Hepatocyte (in vitro differentiated cells): ENCODE measurements around the gene INVS. TPM values are rescaled to one million over a fixed set of nuclear protein-coding genes. Genes with fewer than 3 reads are reported as not detected.

ENCODE experiments used
- DNase-seq: peaks from one replicate; pipeline ENCODE4 v3.0.0-alpha.2; 2016; ENCODE audit warnings: low spot score
- H2AFZ ChIP-seq: fragments of 200-600 bp; sonication (generic); 2 replicates; pipeline ENCODE4 v1.6.0; 2016; ENCODE audit warnings: antibody characterized with exemption, mild to moderate bottlenecking
- H3K27ac ChIP-seq: fragments of 200-600 bp; sonication (generic); 2 replicates; pipeline ENCODE4 v1.5.1; 2016; ENCODE audit warnings: mild to moderate bottlenecking
- H3K27me3 ChIP-seq: fragments of 200-600 bp; sonication (generic); 2 replicates; pipeline ENCODE4 v1.6.1; 2016
- H3K36me3 ChIP-seq: fragments of 200-600 bp; sonication (generic); replicated peaks from 2 replicates; pipeline ENCODE4 v1.5.1; 2016; ENCODE audit warnings: low read depth; ENCODE audit not compliant: insufficient read depth
- H3K4me1 ChIP-seq: fragments of 200-600 bp; sonication (generic); 2 replicates; pipeline ENCODE4 v1.5.1; 2016; ENCODE audit warnings: mild to moderate bottlenecking, moderate library complexity; ENCODE audit not compliant: insufficient read depth
- H3K4me2 ChIP-seq: fragments of 200-600 bp; sonication (generic); 2 replicates; pipeline ENCODE4 v1.6.0; 2016
- H3K4me3 ChIP-seq: fragments of 200-600 bp; sonication (generic); 2 replicates; pipeline ENCODE4 v1.5.1; 2016; ENCODE audit warnings: mild to moderate bottlenecking
- H3K79me2 ChIP-seq: fragments of 200-600 bp; sonication (generic); 2 replicates; pipeline ENCODE4 v1.6.0; 2017; ENCODE audit warnings: mild to moderate bottlenecking
- H3K9me2 ChIP-seq: fragments of 200-600 bp; sonication (generic); replicated peaks from 2 replicates; pipeline ENCODE4 v1.6.0; 2017; ENCODE audit warnings: mild to moderate bottlenecking; ENCODE audit not compliant: insufficient read depth
- H3K9me3 ChIP-seq: fragments of 200-600 bp; sonication (generic); 2 replicates; pipeline ENCODE4 v1.5.1; 2016; ENCODE audit warnings: low read depth, mild to moderate bottlenecking
- H4K20me1 ChIP-seq: fragments of 200-600 bp; sonication (generic); 2 replicates; pipeline ENCODE4 v1.6.0; 2016; ENCODE audit warnings: mild to moderate bottlenecking; ENCODE audit not compliant: insufficient read depth, poor library complexity, severe bottlenecking
- CTCF ChIP-seq: fragments of 200-600 bp; sonication (generic); IDR thresholded peaks from 2 replicates; pipeline ENCODE4 v1.5.1; 2016; ENCODE audit warnings: antibody characterized with exemption, mild to moderate bottlenecking; ENCODE audit not compliant: poor library complexity
- EZH2 ChIP-seq: fragments of 200-600 bp; sonication (generic); IDR thresholded peaks from 2 replicates; pipeline ENCODE4 v1.6.1; 2016; ENCODE audit warnings: antibody characterized with exemption, mild to moderate bottlenecking, borderline replicate concordance
- EZH2phosphoT487 ChIP-seq: fragments of 200-600 bp; sonication (generic); IDR thresholded peaks from one replicate; pipeline ENCODE4 v1.6.1; 2018; ENCODE audit warnings: antibody characterized with exemption, mild to moderate bottlenecking, low read depth, moderate library complexity; ENCODE audit not compliant: unreplicated experiment, severe bottlenecking
- WGBS: methylation state at CpG from one replicate; pipeline ENCODE4 v1.1.6; 2016; ENCODE audit warnings: low lambda C conversion rate; ENCODE audit errors: missing lambda C conversion rate; 5-methylcytosine and 5-hydroxymethylcytosine counted together
- polyA plus RNA-seq: library from polyadenylated mRNA; unstranded; fragments of >200 nt; fragmentation: Nextera tagmentation; extraction: Ambion mirVana; gene quantifications from 2 replicates; pipeline ENCODE4 v1.2.1, GENCODE V29; 2016
- total RNA-seq: library from RNA; depleted of rRNA; stranded (reverse); fragments of >200 nt; gene quantifications from 2 replicates; pipeline ENCODE4 v1.2.3, GENCODE V29; 2014

Gene INVS
- total and polyA plus RNA-seq, 2 experiments from 2014 or later = 10.1 to 26.5 TPM

GRCh38 chr9:100117316-100117715, 18.3 kb downstream of the INVS start:
- TF ChIP-seq EZH2phosphoT487 (no peak), EZH2 (no peak), CTCF (no peak)
- WGBS = 97% methylated on average over 7 of the region's 25 CpGs

GRCh38 chr9:100120286-100120685, 21.2 kb downstream of the INVS start:
- TF ChIP-seq EZH2phosphoT487 = no peak
- no peak for TF ChIP-seq CTCF
- TF ChIP-seq EZH2 = no peak
- no peak for DNase-seq
- no peak overlapping the region for H3K27ac ChIP-seq
- H3K9me3 ChIP-seq = no peaks in the 10 kb centered on the region
- H2AFZ ChIP-seq = no peak overlapping the region
- H3K9me2 ChIP-seq = no peaks in the 10 kb centered on the region
- H3K79me2 ChIP-seq = peaks cover 20% of the 10 kb centered on the region
- H3K4me2 ChIP-seq = no peak overlapping the region
- 95% methylated on average over 2 of the region's 2 CpGs for WGBS
- no peaks in the 10 kb centered on the region for H4K20me1 ChIP-seq
- H3K36me3 ChIP-seq = no peaks in the 10 kb centered on the region
- no peaks in the 10 kb centered on the region for H3K4me1 ChIP-seq
- no peaks in the 10 kb centered on the region for H3K27me3 ChIP-seq
- no peak overlapping the region for H3K4me3 ChIP-seq

More at GRCh38 chr9:100117316-100117715, 18.3 kb downstream of the INVS start:
- Histone ChIP-seq H2AFZ (no peak overlapping the region), H4K20me1 (no peaks in the 10 kb centered on the region), H3K4me2 (no peak overlapping the region), H3K36me3 (no peaks in the 10 kb centered on the region), H3K27me3 (no peaks in the 10 kb centered on the region), H3K79me2 (peaks cover 8% of the 10 kb centered on the region), H3K9me2 (no peaks in the 10 kb centered on the region), H3K27ac (no peak overlapping the region), H3K4me1 (no peaks in the 10 kb centered on the region), H3K4me3 (no peak overlapping the region), H3K9me3 (no peaks in the 10 kb centered on the region)
- DNase-seq = no peak

GRCh38 chr9:100125236-100125635, 26.2 kb downstream of the INVS start:
- no peaks in the 10 kb centered on the region for H3K9me3 ChIP-seq
- WGBS = 87% methylated on average over 2 of the region's 2 CpGs

More at GRCh38 chr9:100125236-100125635, 26.2 kb downstream of the INVS start:
- DNase-seq = no peak
- Histone ChIP-seq H3K27ac (no peak overlapping the region), H3K4me3 (no peak overlapping the region), H3K36me3 (no peaks in the 10 kb centered on the region), H4K20me1 (no peaks in the 10 kb centered on the region), H2AFZ (no peak overlapping the region), H3K4me1 (no peaks in the 10 kb centered on the region), H3K79me2 (peaks cover 20% of the 10 kb centered on the region), H3K4me2 (no peak overlapping the region), H3K27me3 (no peaks in the 10 kb centered on the region), H3K9me2 (no peaks in the 10 kb centered on the region)
- TF ChIP-seq CTCF = no peak
